Measurements from ENCODE around the gene DCUN1D3.
"Not testable (repeated sequence)": the region's sequence is repeated elsewhere in the genome, so short reads cannot be mapped to it uniquely, and the experiment has no call there.

The DCUN1D3 gene

DNA sequence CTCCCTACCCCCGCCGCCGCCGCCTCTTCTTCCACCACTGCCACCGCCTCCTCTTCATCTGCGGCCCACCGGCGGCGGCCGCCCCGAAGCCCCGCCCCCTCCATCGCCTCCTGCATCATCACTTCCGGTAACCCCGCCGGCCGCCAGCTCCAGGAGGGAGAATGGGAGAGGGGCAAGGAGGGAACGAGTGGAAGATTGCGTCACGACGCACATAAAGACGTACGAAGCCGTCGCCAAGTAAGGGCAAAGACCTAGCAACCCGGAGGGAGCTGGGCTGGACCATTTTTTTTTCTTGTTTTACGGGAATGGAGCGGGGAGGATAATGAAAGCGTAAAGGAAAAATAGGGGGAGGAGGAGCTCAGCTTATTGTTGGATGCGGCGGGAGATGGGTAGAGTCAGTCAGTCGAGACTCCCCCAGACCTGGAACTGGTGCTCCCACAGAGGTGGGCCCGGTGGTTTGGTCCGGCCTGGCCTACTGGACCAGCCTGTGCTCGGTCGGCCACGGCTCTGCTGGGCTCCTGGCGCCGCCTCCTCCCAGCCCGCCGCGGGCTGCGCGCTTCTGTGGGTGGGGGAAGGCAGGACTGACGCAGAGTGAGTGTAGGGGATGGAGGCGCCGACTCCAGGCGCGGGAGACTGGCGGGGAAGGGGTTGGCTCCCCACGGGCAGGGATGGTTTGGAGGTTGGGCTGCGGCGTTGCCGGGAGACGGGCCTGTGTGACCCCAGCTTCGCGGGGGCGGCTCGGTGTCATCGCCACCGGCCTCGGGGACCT lies at the start of gene DCUN1D3, which contains the start of gene LYRM1:
DCUN1D3 (minus strand) TSS at position 60 of the 769 bp plus-strand sequence. CDS start 37,820 bp downstream, outside the sequence.
LYRM1 (plus strand) TSS at position 473 of the 769 bp plus-strand sequence. CDS start 14,785 bp downstream, outside the sequence.
- DNase-seq (ENCODE audit: low read depth, low spot score) = peak; percentile 100
- in situ Hi-C loops (cut with HindIII; ENCODE audit: low sequenced_read_pairs) = no loop called here
- TF ChIP-seq, protein P1, sequence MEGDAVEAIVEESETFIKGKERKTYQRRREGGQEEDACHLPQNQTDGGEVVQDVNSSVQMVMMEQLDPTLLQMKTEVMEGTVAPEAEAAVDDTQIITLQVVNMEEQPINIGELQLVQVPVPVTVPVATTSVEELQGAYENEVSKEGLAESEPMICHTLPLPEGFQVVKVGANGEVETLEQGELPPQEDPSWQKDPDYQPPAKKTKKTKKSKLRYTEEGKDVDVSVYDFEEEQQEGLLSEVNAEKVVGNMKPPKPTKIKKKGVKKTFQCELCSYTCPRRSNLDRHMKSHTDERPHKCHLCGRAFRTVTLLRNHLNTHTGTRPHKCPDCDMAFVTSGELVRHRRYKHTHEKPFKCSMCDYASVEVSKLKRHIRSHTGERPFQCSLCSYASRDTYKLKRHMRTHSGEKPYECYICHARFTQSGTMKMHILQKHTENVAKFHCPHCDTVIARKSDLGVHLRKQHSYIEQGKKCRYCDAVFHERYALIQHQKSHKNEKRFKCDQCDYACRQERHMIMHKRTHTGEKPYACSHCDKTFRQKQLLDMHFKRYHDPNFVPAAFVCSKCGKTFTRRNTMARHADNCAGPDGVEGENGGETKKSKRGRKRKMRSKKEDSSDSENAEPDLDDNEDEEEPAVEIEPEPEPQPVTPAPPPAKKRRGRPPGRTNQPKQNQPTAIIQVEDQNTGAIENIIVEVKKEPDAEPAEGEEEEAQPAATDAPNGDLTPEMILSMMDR (IDR thresholded peaks at IDR 0.05; ENCODE audit: low read depth, low read length) = no peak
- peak within 1 kb of the TSS; percentile 96 for H3K4me3 ChIP-seq (ENCODE audit: low read depth, low read length)

GRCh38 chr16:20949660-20950059 lies 49.5 kb upstream of the DCUN1D3 start:
- DNase-seq (ENCODE audit: low read depth, low spot score) = no peak
- in situ Hi-C loops (cut with HindIII; ENCODE audit: low sequenced_read_pairs) = no loop called here
- no peak overlapping the region for H3K4me3 ChIP-seq (ENCODE audit: low read depth, low read length)
- TF ChIP-seq, protein P1 (IDR thresholded peaks at IDR 0.05; ENCODE audit: low read depth, low read length) = no peak

DNA sequence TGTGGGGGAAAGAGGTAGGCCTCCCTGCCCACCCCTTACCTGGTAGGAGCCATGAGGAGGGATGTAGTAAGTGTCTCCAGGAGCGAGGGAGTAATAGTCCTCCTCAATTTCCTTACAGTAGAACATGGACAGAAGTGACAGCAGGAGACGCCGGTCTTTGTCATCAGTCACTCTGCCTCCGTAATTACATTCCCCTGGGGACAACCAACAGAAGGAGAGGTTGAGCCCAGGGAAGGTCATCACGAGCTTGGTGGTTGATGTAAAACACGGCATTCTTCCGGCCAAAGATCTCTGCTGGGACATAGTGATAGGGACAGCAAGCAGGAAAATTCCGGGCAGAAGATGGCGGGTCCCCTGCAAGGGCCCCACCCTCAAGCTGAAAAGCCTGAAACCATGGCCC lies 48.3 kb upstream of the DCUN1D3 start:
- DNase-seq (ENCODE audit: low read depth, low spot score) = no peak
- in situ Hi-C loops (cut with HindIII; ENCODE audit: low sequenced_read_pairs) = no loop called here
- no peak overlapping the region for H3K4me3 ChIP-seq (ENCODE audit: low read depth, low read length)
- TF ChIP-seq, protein P1 (IDR thresholded peaks at IDR 0.05; ENCODE audit: low read depth, low read length) = no peak

DNA sequence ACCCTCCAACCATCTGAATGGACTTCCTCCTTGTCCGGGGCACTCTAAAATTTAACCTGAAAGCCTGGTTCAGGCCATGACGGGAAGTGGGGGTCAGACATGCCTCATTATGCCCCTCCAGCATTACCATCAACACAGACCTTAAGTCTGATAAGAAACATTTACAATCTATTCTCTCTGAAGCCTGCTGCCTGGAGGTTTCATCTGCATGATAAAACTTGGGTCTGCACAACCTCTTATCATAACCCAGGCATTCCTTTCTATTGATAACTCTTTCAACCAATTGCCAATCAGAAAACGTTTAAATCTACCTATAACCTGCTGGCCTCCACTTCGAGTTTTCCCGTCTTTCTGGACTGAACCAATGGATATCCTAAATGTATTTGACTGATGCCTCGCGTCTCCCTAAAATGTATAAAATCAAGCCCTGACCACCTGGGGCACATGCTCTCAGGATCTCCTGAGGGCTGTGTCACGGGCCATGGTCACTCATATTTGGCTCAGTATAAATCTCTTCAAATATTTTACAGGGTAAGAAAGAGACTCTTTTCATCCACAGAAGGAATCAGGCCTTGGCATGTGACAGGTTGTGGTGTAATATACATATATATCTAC lies 46.0 kb upstream of the DCUN1D3 start:
- no peak for DNase-seq (ENCODE audit: low read depth, low spot score)
- in situ Hi-C loops (cut with HindIII; ENCODE audit: low sequenced_read_pairs) = no loop called here
- TF ChIP-seq, protein P1 (IDR thresholded peaks at IDR 0.05; ENCODE audit: low read depth, low read length) = no peak

DNA sequence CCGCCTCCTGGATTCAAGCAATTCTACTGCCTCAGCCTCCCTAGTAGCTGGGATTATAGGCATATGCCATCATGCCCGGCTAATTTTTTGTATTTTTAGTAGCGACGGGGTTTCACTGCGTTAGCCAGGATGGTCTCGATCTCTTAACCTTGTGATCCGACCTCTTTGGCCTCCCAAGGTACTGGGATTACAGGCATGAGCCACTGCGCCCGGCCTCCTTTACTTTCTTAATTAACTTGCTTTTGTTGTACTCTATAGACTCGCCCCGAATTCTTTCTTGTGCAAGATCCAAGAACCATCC lies 45.4 kb upstream of the DCUN1D3 start:
- H3K4me3 ChIP-seq (ENCODE audit: low read depth, low read length); DNase-seq (ENCODE audit: low read depth, low spot score); in situ Hi-C loops (cut with HindIII; ENCODE audit: low sequenced_read_pairs): not testable (repeated sequence)

More for the DNA sequence above, 46.0 kb upstream of the DCUN1D3 start:
- no peak overlapping the region for H3K4me3 ChIP-seq (ENCODE audit: low read depth, low read length)

- DNase-seq (ENCODE audit: low read depth, low spot score) = peak; percentile 13
- H3K4me3 ChIP-seq (ENCODE audit: low read depth, low read length) = no peak overlapping the region
- TF ChIP-seq, protein P1 (IDR thresholded peaks at IDR 0.05; ENCODE audit: low read depth, low read length) = peak; percentile 9
- in situ Hi-C loops (cut with HindIII; ENCODE audit: low sequenced_read_pairs) = no loop called here
These were observed 44.9 kb upstream of the DCUN1D3 start for GRCh38 chr16:20944861-20945574.

All from astrocyte of the spinal cord (primary cell).